HEK293T (cell line): ENCODE measurements around the gene EXD3.

Experiments
- CTCF ChIA-PET: fragments of 350-600 bp; formaldehyde crosslinking; extraction: SDS; loops from one replicate; lab custom pipeline; 2021; ENCODE audit warnings: antibody characterized with exemption, inconsistent platforms; lab: Yijun Ruan, JAX
- POLR2A ChIA-PET: fragments of 350-600 bp; formaldehyde crosslinking; extraction: SDS; loops from one replicate; lab custom pipeline; 2020; ENCODE audit warnings: antibody characterized with exemption, inconsistent platforms; lab: Yijun Ruan, JAX
- DNase-seq: peaks from one replicate; pipeline ENCODE4 v3.0.0; 2012; ENCODE audit warnings: mixed read lengths; ENCODE audit errors: extremely low spot score
- ARNT ChIP-seq: fragments of 450-650 bp; IDR thresholded peaks from 2 replicates; pipeline ENCODE4 v1.6.1; 2017; ENCODE audit warnings: mild to moderate bottlenecking
- BHLHE40 ChIP-seq: fragments of 450-650 bp; IDR thresholded peaks from 2 replicates; pipeline ENCODE4 v1.6.1; 2016; ENCODE audit warnings: mild to moderate bottlenecking, moderate library complexity, borderline replicate concordance
- CTBP1 ChIP-seq: fragments of 450-650 bp; IDR thresholded peaks from 2 replicates; pipeline ENCODE4 v1.6.1; 2016; ENCODE audit warnings: borderline replicate concordance
- ELF4 ChIP-seq: fragments of 450-650 bp; IDR thresholded peaks from 2 replicates; pipeline ENCODE4 v1.6.1; 2017; ENCODE audit warnings: antibody characterized with exemption
- FOXA1 ChIP-seq: fragments of 450-650 bp; IDR thresholded peaks from 2 replicates; pipeline ENCODE4 v1.6.1; 2016; ENCODE audit warnings: mild to moderate bottlenecking
- FOXK2 ChIP-seq: fragments of 450-650 bp; IDR thresholded peaks from 2 replicates; pipeline ENCODE4 v1.6.1; 2016; ENCODE audit warnings: mild to moderate bottlenecking
- FOXM1 ChIP-seq: fragments of 450-650 bp; IDR thresholded peaks from 2 replicates; pipeline ENCODE4 v1.6.1; 2017; ENCODE audit warnings: mild to moderate bottlenecking, borderline replicate concordance
- HDGF ChIP-seq: fragments of 450-650 bp; IDR thresholded peaks from 2 replicates; pipeline ENCODE4 v1.6.1; 2017; ENCODE audit warnings: antibody characterized with exemption, borderline replicate concordance
- L3MBTL2 ChIP-seq: fragments of 450-650 bp; conservative IDR thresholded peaks from 2 replicates; pipeline ENCODE4 v1.6.1; 2016; ENCODE audit warnings: mild to moderate bottlenecking
- LEF1 ChIP-seq: fragments of 450-650 bp; IDR thresholded peaks from 2 replicates; pipeline ENCODE4 v1.6.1; 2017; ENCODE audit warnings: mild to moderate bottlenecking, borderline replicate concordance
- NFRKB ChIP-seq: fragments of 450-650 bp; IDR thresholded peaks from 2 replicates; pipeline ENCODE4 v1.6.1; 2016; ENCODE audit warnings: mild to moderate bottlenecking, moderate library complexity
- SP1 ChIP-seq: fragments of 450-650 bp; IDR thresholded peaks from 2 replicates; pipeline ENCODE4 v1.6.1; 2017
- SUZ12 ChIP-seq: fragments of 450-650 bp; IDR thresholded peaks from 2 replicates; pipeline ENCODE4 v1.6.1; 2016; ENCODE audit warnings: mild to moderate bottlenecking
- TARDBP ChIP-seq: fragments of 450-650 bp; IDR thresholded peaks from 2 replicates; pipeline ENCODE4 v1.6.1; 2016
- ZNF384 ChIP-seq: fragments of 450-650 bp; IDR thresholded peaks from 2 replicates; pipeline ENCODE4 v1.6.1; 2016
- TF ChIP-seq, protein P1 (sequence below): fragments of 450-650 bp; IDR thresholded peaks from 2 replicates; pipeline ENCODE4 v1.6.1; 2016

Gene EXD3

DNA sequence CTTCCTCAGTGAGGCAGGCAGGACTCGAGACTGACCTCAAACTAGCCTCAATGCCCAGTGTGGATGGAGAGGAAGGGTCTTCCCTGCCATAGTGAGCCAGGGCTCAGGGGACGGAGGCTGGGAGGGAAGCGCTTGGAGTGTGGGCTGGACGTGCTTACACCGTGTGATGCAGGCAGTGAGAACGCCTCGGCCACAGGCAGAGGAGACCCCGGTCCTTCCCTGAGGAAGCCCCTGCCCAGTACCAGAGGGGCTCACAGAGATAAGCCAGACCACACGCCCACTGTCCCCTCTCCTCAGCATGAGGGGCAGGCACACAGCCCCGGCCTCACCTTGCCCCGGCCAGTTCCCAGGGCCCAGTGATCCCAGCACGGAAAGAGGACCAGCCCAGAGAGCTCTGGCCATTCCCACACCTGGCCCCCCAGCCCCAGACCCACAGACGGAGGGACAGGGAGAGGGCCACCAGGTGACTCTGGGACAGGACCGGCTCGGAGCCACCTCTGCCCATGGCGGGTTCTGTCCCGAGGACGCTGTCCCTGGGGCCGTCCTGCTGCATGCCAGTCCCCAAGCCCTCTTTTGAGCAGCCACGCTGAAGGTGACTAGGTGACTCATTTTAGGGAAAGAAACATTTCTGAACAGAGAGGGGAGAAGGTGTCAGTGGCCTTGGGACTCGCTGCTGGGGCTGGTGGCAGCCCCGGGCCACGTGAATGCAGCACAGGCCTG, 42.2 kb upstream of the EXD3 start:
- DNase-seq, result no peak
- ChIA-PET POLR2A (no interaction called here), CTCF (no interaction called here)
- no peak for TF ChIP-seq L3MBTL2
- no peak for TF ChIP-seq LEF1
- TF ChIP-seq FOXM1, result no peak
- no peak for TF ChIP-seq ELF4
- TF ChIP-seq ARNT, result no peak
- no peak for TF ChIP-seq ZNF384
- no peak for TF ChIP-seq CTBP1

DNA sequence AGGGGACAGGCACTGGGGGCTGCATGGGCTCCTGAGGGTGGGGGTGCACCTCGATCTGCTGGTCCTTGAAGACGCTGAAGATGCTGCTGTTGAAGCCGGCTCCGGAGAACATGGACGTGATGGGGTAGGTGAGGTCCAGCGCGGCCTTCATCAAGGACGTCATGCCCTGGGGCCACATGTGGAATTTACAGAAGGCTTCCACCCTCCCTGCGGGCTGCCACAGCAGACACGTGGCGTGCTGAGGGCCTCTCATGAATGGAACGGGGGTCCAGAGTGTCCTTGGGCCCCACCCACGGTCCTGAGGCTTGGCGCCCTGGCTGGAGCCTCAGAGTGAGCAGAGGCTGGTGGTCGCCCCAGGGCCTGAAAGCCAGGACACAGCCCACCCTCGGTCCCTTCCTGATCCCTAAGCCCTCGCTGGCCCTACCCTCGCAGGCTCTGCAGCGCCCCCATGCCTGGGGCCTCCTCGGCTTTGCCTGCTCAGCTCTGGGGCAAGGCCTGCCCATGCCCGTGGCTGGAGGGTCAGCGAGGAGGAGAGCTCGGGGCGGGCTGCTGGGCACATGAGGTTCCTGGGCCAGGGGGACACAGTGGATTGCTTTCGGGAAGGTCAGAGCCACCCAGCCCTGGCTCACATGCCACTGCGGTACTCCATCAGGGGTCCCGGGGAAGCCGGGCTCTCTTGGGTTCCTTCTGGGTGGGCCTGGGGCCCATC, 41.5 kb upstream of the EXD3 start:
- TF ChIP-seq LEF1 (no peak), SP1 (no peak), BHLHE40 (no peak), SUZ12 (no peak), HDGF (no peak), NFRKB (no peak), ZNF384 (no peak), ELF4 (no peak), TARDBP (no peak), L3MBTL2 (no peak), ARNT (no peak), FOXM1 (no peak), CTBP1 (no peak), FOXK2 (no peak), FOXA1 (no peak)
- TF ChIP-seq, protein P1, sequence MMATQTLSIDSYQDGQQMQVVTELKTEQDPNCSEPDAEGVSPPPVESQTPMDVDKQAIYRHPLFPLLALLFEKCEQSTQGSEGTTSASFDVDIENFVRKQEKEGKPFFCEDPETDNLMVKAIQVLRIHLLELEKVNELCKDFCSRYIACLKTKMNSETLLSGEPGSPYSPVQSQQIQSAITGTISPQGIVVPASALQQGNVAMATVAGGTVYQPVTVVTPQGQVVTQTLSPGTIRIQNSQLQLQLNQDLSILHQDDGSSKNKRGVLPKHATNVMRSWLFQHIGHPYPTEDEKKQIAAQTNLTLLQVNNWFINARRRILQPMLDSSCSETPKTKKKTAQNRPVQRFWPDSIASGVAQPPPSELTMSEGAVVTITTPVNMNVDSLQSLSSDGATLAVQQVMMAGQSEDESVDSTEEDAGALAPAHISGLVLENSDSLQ, result no peak
- CTCF ChIA-PET, result no interaction called here
- POLR2A ChIA-PET, result no interaction called here
- no peak for DNase-seq

DNA sequence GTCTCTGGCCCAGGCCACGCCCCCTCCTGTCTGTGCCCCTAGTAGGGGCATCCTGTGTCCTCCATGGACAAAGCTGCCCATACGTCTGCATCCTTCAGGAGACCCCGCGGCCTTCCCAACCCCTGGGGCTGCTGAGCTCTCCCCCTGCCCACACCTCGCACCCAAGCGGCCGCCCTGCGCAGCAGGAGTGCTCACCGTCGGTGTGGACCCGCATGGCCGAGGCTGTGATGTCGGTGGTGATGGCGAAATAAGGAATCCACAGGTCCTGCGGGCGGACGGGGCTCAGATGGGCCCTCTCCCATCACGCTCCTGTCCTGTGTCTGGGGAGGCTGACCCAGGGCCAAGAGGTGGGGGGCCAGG, 40.9 kb upstream of the EXD3 start:
- ChIA-PET CTCF (no interaction called here), POLR2A (no interaction called here)
- no peak for DNase-seq
- TF ChIP-seq CTBP1 (no peak), HDGF (no peak), SUZ12 (no peak), TARDBP (no peak), BHLHE40 (no peak), L3MBTL2 (no peak), ARNT (no peak), SP1 (no peak), NFRKB (no peak), ZNF384 (no peak), FOXA1 (no peak), FOXM1 (no peak), LEF1 (no peak), ELF4 (no peak), FOXK2 (no peak)
- TF ChIP-seq, protein P1, result no peak

DNA sequence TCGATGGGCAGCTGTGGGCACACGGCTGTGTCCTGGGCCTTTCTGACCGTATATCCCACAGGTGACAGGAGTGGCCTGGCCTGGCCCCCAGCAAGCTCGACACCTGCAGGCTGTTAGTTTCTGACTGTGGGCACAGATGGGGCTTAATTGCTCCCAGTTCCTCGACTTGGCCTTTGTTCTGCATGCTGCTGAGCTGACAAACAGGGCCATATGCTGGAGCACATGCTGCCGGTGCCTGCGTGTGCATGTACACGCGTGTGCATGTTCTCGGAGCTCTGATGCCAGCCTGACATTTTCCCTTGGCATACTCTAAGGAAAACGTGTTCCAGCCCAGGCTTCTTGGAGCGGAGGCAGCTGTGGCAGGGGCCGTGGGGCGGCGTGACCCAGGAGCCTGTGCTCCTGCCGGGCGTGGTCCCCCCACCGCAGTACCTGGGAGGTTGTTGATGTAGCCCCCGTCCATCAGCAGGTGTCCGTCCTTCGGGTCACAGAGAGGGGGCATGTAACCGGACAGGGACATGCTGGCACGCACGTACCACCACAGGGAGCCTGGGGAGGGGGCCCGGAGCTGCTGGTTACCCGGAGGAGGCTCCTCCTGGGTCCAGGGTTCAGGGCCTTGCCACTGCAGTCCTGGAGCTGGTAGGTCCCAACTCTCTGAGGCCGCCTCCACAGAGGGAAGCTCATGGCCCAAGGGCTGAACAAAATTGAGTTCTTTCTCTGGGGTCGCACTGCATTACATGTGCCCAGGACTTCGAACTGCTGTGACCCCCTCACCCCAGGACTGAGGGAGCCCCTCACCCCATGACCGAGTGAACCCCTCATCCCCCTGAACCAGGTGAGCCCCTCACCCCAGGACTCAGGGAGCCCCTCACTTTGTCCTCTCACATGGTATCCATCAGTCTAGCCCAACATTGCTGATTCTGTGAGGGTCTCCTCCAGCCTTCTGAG, 40.3 kb upstream of the EXD3 start:
- no peak for TF ChIP-seq LEF1
- TF ChIP-seq, protein P1, result no peak
- TF ChIP-seq BHLHE40, result no peak
- TF ChIP-seq CTBP1, result no peak
- no peak for TF ChIP-seq FOXM1
- no peak for TF ChIP-seq TARDBP
- CTCF ChIA-PET, result no interaction called here
- no peak for DNase-seq
- POLR2A ChIA-PET, result no interaction called here

DNA sequence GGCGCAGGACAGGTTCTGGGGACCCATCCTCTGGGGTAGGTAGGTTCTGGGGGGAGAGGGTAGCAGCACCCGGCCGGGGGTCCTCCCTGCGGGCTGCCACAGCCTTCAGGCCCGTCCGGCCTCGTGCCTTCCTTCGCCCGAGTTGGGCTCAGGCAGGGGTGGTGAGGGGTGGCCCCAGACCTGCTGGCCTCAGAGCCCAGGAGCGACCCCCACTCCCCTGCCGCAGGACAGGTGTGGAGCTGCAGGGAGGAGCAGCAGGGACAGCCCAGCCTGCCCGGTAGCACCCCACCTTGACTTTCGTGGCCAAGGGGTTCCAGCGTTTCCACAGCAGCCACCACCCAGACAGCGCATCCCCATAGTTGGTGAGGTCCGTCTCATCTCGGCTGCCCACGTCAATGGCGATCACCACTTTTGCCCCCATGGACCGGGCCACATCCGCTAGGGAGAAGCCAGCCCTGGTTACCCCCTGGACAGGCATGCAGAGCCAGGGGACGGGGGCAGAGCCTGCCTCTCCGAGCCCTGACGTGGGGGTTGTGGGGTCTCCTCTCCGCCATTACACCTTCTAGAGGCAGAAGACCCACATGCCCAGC, 39.5 kb upstream of the EXD3 start:
- TF ChIP-seq ELF4 (no peak), ZNF384 (no peak)
- CTCF ChIA-PET, result no interaction called here
- no peak for DNase-seq
- POLR2A ChIA-PET, result no interaction called here
